GM18511 (cell line): ENCODE data around the gene RSPO1.
"Not testable (repeated sequence)": the region's sequence is repeated elsewhere in the genome, so short reads cannot be mapped to it uniquely, and the experiment has no call there.

ENCODE experiments used
- ATAC-seq: cut with Tn5 transposase; IDR thresholded peaks from one replicate; pipeline ENCODE4 v1.9.1; 2021; ENCODE audit warnings: mild to moderate bottlenecking, moderate library complexity; ENCODE audit not compliant: unreplicated experiment

The RSPO1 gene

GRCh38 chr1:37622131-37622530 lies 12.6 kb downstream of the RSPO1 start:
- no peak for ATAC-seq

- ATAC-seq = no peak
These were observed 13.3 kb downstream of the RSPO1 start for GRCh38 chr1:37621326-37621870.

- ATAC-seq = no peak
These were observed 14.0 kb downstream of the RSPO1 start for GRCh38 chr1:37620707-37621106.

DNA sequence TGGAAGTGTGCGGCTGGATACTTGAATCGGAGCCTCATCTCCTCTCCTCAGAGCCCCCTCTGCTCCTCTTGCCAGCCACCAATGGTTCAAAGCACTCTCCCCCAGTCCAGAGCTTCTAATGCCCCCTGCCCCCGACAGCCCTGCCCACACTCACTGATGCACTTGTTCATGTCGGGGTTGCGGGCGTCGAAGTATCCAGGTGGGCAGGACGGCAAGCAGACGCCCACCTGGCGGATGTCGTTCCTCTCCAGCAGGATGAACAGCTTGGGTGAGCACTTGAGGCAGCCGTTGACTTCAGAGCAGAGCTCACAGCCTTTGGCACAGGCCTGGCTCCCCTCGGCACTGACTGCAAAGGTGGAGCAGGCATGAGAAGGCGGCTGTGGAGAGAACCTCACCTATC lies 18.4 kb downstream of the RSPO1 start:
- ATAC-seq = no peak

DNA sequence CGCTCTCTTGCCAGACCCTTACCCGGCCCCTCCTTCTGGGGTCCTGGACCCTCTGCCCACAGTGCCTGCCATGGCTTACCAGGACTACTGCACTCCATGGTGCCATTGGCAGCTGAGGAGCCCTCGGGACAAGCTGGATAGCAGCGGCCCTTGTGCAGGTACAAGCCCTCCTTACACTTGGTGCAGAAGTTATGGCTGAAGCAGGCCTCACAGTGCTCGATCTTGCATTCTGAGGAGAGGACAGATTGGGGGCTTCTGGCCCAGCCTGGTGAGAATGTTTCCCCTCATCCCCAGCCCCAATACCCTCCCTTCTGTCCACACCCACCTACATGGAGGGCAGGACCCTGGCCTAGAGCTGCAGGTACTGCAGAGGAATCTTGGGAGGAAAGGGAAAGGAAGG lies 20.6 kb downstream of the RSPO1 start:
- no peak for ATAC-seq

DNA sequence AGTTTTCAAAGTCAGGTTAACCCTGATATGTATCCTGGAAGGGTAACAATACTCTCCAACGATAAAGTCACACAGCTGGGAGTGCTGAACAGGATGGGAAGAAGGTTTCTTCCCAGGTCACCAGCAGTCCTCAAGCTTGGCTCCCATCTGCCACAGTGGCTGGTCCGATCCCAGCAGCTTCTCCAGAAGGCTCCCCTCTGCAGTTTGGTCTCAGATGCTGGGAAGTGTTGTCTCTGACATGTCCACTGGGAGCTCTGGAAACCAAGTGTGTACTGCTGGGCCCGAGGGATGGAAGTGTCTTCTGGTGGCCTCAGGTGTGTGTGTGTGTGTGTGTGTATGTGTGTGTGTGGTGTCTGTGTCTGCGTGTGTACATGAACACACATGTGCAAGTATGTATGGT lies 22.5 kb downstream of the RSPO1 start:
- no peak for ATAC-seq

DNA sequence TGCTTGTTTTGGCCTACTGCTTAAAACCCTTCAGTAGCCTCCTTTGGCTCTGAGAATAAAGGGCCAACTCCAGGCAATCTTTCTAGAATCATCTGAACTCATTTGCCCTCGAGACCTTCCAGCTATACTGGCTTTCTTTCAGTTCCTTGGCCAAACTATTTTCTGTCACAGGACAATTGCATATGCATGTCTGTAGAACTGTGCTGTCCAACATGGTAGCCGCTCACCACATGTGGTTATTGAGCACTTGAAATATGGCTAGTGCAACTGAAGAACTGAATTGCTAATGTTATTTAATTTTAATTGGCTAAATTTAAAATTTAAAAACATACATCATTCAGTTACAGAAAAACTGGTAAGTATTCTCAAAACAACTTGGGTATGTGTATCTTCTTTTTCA lies 24.7 kb downstream of the RSPO1 start:
- ATAC-seq = no peak

DNA sequence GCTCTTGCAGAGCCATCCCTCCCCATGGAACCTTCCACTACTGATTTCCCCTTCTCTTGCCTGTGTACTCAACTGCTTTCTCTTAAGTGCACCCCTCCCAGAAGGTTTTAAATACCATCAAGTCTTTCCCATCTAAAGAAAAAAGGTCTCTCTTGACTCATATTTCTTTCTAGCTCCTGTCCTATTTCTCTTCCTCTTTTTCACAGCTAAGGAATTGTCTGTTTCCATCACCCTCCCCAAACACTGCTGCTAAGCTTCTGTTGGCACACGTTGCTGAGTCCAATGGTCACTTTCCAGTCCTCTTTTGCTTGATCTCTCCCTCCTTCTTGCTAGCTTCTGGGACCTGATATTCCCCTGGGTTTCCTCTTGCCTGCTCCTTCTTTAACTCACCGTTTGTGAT lies 25.7 kb downstream of the RSPO1 start:
- ATAC-seq = no peak

- no peak for ATAC-seq
These were observed 28.0 kb downstream of the RSPO1 start for GRCh38 chr1:37606481-37607263.

DNA sequence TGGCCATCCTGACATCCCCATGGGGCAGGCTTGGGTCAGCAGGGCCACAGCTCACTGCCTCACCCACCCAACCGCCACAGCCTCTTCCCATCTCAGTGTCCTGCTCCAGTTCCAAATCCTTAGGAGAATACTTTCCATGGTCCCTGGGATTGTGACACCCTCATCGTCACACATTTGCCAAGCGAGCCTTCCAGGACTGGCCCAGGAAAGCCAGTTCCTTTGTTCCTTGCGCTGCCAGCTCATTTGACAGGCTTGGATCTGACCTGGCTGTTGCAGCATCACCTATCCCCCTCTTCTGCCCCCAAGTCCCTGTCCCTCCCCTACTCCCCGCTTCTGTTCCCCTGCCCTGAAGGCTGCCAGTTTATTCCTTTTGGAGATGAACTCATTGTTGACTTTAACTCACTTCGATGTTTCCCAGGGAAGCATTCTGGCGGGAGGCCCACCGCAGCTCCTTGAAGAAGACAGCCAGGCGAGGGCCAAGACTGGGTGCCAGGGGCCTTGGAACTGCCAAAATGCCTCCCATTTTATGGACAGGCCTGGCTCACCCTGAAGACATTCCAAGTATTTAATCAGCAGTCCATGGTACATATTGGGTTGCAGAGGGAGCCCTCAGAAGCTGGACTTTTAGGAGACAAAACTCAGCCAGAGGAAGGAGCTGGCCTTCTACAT lies 28.8 kb downstream of the RSPO1 start:
- ATAC-seq = no peak

GRCh38 chr1:37605061-37605650 lies 29.5 kb downstream of the RSPO1 start:
- no peak for ATAC-seq

DNA sequence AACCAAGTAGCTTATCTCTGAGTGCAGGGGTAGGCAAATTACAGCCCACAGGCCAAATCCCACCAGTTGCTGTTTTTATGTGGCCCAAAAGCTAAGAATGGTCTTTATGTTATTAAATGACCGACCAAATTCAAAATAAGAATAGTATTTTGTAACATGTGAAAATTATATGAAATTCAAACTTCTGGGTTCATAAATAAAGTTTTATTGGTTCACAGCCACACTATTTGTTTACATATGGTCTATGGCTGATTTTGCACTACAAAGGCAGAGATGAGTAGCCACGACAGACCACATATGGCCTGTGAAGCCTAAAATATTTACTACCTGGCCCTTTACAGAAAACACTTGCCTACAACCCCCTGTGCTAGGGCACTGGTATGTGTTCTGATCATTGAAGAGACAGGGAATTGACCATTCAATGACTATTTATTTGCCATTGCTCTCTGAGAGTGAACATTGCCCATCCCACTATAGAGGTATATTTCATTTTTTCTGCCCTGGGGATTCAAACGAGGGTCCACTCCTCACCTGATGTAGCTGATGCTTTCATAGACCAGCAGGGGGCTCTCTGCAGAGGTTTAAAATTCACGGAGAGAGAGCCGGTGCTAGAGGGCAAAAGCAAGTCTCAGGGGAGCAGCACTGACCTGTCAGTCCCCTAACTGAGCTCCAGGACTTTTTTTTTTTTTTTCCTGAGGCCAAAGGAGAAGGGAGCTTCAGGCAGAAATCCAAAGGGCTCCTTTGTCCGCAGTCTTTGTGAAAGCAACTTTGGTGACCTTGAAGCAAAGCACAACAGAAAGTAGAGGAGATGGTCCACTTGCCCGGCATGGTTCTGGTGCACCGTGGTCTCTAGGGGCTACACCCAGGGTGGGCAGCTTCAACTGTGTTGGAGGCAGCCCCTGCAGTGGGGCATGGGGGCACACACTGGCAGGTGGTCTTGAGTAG lies 31.7 kb downstream of the RSPO1 start:
- no peak for ATAC-seq

DNA sequence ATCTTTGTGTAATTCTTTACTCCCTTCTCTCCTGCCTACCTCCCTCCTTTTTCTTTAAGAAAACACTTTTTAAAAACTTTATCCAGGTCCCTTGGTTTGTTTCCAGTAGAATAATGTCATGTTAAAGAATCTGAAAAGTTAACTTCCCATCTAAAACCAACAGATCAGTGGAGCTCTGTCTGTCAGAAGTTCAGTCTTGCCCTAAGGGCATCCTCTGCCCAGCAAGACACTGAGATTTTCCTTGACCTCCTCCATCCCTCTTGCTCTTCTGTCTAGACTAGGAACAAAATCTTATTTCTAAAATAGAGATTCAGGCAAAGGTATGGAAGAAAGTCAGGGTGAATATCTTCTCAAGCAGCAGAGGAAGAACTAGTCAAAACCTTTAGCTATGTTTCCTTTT lies 33.3 kb downstream of the RSPO1 start:
- ATAC-seq = no peak

DNA sequence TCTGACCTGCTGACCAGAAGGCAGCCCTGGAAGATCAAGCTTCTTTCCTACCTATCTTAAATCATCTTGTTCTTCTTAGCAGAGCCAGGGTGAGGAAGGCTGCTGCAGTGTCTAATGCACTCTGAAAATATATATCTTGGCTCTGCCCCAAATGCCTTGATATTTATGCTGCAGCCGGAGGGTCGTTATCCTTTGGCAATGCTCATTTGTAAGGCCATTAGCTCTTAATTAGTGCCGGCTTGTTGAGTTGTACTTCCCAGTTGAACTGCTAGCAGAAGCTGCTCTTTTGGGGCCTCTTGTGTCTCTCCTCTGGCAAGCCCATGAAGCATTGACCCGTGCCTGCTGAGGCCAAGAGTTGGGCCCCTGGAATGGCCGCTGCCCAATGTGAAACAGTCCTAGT lies 34.8 kb downstream of the RSPO1 start:
- ATAC-seq = no peak

DNA sequence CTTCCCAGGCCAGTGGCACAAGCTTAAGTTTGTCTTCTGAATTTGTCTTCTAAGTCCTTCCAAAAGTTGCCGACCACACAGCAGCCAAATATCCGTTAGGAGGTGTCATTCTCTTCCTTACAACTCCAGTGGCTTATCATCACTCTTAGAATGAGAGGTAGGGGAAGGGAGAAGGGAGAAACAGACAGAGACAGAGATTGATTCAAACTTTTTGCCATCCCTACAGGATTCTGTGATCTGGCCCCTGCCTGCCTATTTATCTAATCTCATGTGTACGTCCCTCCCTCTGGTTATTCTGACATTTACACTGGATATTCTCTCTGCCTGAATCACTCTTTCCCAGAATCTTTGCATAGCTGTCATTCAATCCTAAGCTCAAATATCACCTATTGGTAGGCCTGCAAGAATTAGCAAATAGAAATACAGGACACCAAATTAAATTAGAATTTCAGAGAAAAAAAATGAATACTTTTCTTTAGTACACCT lies 38.5 kb downstream of the RSPO1 start:
- ATAC-seq = peak; percentile 8

DNA sequence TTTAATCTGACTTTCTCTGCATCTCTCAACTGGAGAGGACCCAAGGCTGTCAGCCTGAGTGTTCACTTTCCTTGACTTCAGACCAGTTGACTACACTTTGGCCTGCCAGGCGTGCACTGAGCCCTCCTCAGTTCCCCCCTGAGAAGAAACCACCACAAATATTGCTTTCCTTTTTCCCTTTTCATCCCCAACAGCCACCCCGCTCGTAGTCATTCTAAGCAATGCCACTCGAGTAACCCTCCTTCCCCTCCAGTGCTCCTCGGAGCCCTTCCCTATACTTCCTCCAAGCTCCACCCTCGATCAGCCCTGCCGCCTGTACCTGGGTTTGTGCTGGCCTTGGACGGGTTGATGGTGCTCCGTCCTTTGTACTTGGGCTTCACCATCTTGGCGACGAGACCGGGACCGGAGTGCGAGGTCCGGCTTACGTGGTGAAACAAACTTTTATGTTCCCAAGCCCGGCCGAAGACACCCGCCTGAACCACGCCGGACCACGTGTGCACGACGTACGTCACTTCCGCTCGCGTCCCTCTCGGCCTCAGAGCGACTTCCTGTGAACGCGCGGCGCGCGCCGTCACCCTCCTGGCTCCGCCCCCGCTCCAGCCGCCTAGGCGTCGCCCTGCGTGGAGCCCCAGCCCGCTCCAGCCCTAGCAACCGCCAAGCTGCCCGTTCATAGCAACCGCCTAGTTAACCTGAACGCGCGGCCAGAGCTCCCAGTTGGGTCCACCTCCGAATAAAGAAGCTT lies 39.1 kb downstream of the RSPO1 start, which contains the start of gene GNL2:
Gene GNL2, minus strand, starts transcription at position 498 of the 742 bp plus-strand sequence. Its CDS starts 115 bp downstream, at position 383.
- ATAC-seq = peak; percentile 97

- ATAC-seq = no peak
These were observed 41.0 kb downstream of the RSPO1 start for GRCh38 chr1:37593726-37594125.

GRCh38 chr1:37588939-37589338 lies 45.8 kb downstream of the RSPO1 start:
- no peak for ATAC-seq

DNA sequence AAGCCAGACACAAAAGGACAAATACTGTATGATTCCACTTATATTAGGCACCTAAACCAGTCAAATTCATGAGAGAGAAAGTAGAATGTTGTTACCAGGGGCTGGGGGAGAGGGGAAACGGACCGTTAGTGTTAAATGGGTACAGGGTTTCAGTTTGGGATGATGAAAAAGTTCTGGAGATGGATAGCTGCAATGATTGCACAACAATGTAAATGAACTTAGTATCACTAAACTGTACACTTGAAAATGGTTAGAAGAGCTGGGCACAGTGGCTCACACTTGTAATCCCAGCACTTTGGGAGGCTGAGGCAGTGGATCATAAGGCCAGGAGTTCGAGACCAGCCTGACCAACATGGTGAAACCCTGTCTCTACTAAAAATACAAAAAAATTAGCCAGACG lies 50.1 kb downstream of the RSPO1 start:
- not testable (repeated sequence) for ATAC-seq

DNA sequence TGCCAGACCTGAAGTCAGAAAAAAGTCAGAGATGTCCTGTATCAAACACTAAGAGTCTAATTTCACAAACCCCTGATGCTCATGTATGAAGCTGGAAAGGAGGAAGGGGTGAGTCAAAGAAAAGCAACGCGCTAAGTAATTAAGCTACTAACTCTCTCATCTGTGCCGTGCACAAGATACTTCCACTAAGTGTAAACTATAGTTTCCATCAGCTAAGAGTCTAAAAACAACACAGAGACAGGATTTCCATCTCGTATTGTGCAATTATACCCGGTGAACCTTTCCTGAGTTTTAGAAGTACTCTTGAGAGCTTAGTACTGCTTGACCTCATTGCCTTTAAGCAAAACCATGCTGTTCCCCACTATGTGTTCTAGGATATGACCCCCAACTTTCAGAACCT lies 59.0 kb downstream of the RSPO1 start:
- no peak for ATAC-seq
